Measurements from ENCODE around the gene INO80B.

DNA sequence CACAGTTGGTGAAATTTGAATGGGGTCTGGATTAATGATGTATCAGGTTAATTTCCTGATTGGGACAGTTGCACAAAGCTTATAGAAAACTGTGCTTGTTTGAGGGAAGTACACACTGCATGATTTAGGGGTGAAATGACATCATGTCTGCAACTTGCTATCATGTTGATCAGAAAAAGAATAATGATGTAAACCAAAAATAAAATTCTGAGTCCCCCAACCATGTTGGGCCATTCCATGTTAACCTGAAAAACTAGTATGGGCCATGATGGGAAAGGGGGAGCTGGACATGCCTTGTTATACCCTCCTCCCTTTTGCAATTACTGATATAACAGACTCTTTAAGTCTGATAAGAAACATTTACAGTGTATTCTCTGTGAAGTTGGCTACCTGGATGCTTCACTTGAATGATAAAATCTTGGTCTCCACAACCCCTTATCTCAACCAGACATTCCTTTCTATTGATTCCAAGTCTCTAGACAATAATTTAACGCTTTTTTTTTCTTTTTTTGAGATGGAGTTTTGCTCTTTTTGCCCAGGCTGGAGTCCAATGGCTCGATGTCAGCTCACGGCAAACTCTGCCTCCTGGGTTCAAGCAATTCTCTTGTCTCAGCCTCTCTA, 4.2 kb upstream of the INO80B start:
- TF ChIP-seq POLR2AphosphoS5 (IDR thresholded peaks at IDR 0.05; ENCODE audit: low read depth, low read length) (no peak), REST (IDR thresholded peaks at IDR 0.05; ENCODE audit: low read depth, low read length) (no peak), TEAD4 (IDR thresholded peaks at IDR 0.05; ENCODE audit: borderline replicate concordance, insufficient read depth) (no peak), GABPA (IDR thresholded peaks at IDR 0.05; ENCODE audit: low read depth) (no peak), CTCF (IDR thresholded peaks at IDR 0.05) (no peak), MXI1 (IDR thresholded peaks at IDR 0.05; ENCODE audit: low read depth, low read length) (no peak), RFX5 (IDR thresholded peaks at IDR 0.05; ENCODE audit: low read length) (no peak), ELF1 (IDR thresholded peaks at IDR 0.05) (no peak), SIN3A (IDR thresholded peaks at IDR 0.05; ENCODE audit: borderline replicate concordance, low read depth, low read length) (no peak)
